Posterior vena cava (tissue), 2 donors: ENCODE results near the gene MYOF. TPM values are rescaled to one million over a fixed set of nuclear protein-coding genes. Genes with fewer than 3 reads are reported as not detected.

ENCODE experiments used
- DNase-seq: peaks from one replicate; pipeline ENCODE4 v3.0.0-alpha.2; 2020; ENCODE audit warnings: low spot score
- intact Hi-C, 2 donors: fragments of 100-400 bp; cut with DNase I; formaldehyde crosslinking; loops; one replicate each; pipeline versions ENCODE4 v1.14.1 to v1.14.2; 2022 to 2023
- total RNA-seq, 2 donors: library from RNA; stranded (reverse); fragmentation: NEBNext Ultra II Directional; extraction: Animal tissue kit (Norgen Biotek cat#: 25700); gene quantifications; one replicate each; pipeline ENCODE4 v1.2.1, GENCODE V29; 2021
- donor health status: DM: yes; HTN: yes; CAD: no.
- donor health status: DM: yes; HTN: yes; CAD: no.

Gene MYOF
- total RNA-seq, 2 donors from 2014 or later, result 182 to 227 TPM

DNA sequence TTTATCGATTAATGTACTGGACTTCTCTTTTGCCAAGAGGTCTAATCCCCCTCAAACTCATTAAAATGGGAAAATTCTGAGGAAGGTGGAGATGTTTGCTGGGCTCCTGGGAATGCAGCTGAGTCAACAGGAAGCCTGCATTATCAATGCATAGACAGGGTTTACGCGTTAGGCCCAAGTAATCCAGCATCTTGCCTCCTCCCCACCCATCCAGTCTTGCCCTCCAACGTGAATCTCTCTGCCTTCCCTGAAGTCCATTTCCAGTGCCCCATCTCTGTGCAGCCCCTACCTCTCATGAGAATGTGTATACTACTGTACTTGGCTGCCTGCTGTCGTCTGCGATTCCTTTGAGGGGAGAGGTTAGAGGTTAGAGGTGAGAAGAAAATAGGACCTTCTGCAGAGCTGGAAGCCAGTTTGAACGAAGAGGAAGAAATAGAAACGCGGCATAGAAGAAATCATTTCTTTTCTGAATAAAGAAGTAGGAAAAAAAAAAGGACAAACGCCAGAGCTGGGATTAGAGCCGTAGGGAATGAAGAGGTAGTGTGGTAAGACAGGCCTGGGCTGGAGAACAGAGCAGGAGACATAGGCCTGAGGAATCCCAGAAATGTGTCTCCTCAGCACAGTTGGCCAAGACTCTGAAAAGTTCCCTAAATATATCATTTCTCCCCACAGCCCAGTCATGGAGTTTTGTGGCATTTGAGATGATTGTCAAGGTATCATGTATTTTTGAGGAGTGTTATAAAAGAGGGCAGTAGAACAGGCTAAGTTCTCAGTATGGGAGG is 75.6 kb downstream of the MYOF start:
- no peak for DNase-seq
- intact Hi-C loops, result no loop called here

DNA sequence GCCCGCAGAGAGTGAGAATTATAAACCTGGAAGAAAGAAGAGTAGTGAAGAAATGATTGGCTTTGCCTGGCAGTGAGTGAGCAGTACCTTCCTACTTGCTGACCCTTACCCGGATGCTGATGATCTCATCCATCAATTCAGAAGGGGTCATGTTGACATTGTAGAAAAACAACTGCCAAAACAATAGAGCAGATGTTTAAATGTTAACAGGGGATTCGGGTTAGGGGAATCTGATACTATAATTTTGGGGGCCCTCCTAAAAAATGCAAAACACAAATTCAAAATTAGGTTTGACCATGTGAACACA is 78.1 kb downstream of the MYOF start:
- intact Hi-C loops, result no loop called here
- no peak for DNase-seq

GRCh38 chr10:93403152-93404047 is 78.7 kb downstream of the MYOF start:
- DNase-seq, result no peak
- intact Hi-C loops, result no loop called here

DNA sequence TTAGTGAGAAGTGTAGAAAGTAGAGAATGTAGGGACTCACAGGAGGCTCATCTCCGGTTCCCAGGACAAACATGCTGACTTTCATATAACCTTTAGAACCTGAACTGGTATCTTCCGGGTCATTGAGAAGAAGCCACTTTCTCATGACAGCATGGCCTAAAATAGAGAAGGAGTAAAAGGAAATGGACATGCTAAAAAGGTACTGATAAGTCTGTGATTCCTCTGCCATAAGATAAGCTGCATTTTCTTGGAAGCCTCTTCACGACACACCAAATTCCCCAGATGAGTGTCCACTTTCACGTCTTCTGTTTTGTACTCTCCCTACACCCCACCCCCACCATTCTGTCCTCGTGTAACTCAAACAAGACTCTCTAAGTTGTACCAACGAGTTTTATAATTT is 79.9 kb downstream of the MYOF start:
- intact Hi-C loops, result no loop called here
- DNase-seq, result no peak

DNA sequence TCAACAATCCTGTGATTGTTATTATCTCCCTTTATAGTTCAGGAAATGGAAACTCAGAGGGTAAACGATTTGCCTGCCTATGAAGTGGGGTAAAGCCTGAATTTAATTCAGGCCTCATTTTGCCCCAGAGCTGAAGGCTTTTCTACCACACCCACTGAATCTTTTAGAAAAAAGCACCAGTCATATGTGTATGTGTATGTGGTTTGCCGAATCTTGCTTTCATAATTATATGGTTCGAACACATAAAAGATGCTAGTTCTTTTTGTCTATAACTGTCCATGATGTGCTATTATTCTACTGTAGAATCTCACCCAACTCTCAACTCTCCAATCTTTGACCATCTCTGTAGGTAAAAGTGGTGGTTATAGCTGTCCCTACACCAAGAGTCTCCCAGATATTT is 83.6 kb downstream of the MYOF start:
- DNase-seq, result no peak
- intact Hi-C loops, result no loop called here

DNA sequence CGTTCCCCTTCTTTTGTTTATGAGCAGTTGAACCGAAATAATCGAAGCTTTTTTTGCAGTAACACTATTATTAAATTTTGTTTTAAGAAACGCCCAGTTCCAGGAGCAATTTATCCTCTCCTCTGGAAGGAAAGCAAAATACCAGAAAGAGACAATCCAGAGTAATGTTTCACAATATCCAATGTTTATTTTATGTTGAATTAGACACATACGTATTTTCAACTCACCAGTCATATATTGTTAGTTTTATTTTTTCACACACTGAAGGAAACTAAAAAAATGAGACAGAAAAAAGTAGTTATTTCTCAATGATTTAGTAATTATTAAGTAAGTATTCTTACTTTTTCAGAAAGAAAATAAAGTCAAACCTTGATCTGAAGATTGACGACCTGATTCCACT is 85.1 kb downstream of the MYOF start:
- intact Hi-C loops, result no loop called here
- no peak for DNase-seq

GRCh38 chr10:93393211-93393610 is 88.9 kb downstream of the MYOF start:
- intact Hi-C loops, result no loop called here
- DNase-seq, result no peak

DNA sequence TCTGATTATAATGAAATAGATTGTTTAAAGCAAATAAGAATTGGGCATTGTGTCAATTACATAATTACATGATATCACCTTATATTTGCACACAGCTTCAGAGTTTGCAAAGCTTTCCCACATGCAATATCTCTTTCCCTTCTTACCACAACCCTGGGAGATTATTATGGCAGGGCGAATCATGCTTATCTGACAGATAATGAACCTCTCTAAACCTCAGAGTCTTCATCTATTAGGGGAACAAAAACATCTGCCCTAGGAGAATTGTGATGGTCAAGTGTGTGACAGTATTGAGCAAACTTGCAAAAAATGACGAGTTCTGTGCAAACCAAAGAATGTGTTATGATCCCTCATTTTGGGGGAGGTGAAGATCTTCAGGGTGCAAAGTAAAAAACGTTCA is 90.0 kb downstream of the MYOF start:
- DNase-seq, result no peak
- intact Hi-C loops, result no loop called here

DNA sequence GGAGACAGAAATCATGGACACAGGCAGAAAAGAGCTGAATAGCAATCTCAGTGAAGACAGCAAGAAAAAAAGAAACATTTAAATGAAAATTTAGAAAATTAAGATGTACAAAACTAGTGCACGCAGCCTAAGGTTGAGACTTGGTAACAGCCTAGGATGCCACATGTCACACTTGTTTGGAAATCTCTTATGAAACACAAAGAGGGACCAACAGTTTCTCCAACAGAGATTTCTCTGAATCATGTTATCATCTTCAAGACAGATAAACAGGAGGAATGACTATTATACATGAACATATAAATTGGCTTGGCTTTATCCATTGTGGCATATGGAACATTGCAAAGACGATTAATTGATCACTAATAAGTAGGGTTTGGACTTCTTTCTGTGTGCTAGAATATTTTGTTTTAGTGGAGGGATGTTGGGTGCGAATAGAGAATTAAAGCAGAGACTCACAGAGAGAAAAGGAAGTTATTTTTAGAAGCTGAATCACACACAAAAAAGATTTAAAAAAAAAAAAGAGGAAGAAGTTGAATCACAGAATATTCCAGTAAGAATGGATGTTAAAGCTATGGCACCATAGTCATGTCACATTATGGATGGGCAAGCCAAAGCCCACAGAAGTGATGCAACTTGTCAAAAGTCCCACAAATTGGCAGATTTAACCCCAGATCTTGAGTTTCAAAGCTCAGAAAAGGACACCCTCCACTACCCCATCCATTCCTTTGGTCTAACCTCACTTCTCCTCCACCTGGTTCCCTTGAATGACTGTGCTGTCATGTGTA is 91.6 kb downstream of the MYOF start:
- intact Hi-C loops, result no loop called here
- DNase-seq, result no peak

DNA sequence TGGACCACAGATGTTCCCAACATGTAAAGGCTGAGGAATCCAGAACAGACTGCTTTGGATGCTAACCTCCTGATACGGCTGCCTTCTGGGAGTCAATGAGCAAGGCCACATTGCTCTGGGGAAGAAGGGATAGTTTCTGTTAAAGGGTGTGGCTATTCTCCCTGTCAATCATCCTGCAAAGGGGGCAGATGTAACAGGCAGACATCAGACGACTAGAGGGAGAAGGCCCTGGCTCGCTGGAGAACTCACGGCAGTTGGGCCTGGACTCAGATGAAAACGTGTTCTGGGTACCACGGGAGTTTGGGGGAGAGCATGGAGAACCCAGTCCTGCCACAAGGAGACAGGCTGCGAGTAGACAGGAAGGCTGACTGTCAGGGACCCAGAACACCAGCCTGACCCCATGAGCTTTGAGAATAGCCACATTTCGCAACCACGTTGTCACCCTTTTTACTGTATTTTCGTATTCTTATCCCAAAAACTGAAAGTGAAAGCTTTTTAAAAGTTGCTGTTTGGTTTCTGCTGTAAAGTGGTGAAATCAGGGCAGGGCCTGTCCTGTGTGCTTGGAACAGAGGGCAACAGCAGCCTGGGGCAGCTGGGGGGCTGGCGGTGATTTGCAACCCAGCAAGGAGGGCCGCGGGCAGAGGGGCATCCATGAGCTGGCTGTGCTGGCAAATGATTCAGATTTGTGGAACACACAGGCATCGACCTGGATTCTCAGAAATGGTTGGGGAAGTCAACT is 95.3 kb downstream of the MYOF start:
- DNase-seq, result no peak
- intact Hi-C loops, result no loop called here

- intact Hi-C loops, result no loop called here
- DNase-seq, result no peak
Measured at GRCh38 chr10:93385345-93385744, 96.8 kb downstream of the MYOF start.

DNA sequence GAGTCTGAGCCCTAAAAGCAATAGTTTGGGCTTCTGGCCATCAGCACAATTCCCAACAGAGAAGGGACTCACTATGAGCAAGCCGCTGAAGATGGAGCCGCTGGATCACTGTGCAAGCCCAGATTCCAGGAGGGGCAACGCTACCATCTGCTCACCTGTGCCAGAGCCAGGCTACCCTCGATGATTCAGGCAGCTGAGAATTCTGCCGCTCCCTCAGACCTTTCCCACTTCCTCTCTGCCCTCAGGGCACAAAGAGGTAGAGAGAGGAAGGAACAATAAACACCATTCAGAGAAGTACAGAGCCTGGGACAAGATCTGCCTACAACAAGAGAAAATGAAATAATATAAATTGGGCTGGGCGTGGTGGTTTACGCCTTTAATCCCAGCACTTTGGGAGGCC is 98.1 kb downstream of the MYOF start:
- DNase-seq, result no peak
- intact Hi-C loops, result loop anchor here in 1 of 2 donors (5.0 kb wide), 1 partner anchor 43 kb away; no protein-coding TSS in a partner anchor

DNA sequence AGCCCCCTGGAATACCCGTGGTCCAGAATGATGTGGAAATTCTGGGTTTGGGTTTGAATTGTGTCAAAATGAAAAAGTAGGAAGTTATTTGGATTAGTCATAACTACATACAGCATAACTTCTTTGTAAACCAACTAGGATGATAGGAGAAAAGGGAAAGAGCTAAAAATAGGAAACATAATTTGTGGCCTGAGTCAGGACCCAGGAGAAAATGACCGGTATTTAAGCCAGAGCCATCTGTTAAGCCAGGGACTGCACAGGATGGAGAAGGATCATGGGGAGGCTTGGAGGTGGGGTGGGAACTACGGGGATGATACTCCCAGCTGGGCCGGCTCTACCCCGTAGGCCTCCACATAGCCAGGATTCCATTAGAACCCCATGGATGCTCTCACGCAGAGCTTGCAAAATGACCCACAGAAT is 98.6 kb downstream of the MYOF start:
- intact Hi-C loops, result loop anchor here in 1 of 2 donors (5.0 kb wide), 1 partner anchor 44 kb away; no protein-coding TSS in a partner anchor
- no peak for DNase-seq

GRCh38 chr10:93379731-93380575 is 102.2 kb downstream of the MYOF start:
- DNase-seq, result no peak
- intact Hi-C loops, result loop anchor here in 1 of 2 donors (5.0 kb wide), 2 partner anchors 47 to 57 kb away; no protein-coding TSS in a partner anchor

- intact Hi-C loops, result loop anchor here in 1 of 2 donors (5.0 kb wide), 1 partner anchor 58 kb away; no protein-coding TSS in a partner anchor
- DNase-seq, result no peak
Measured at GRCh38 chr10:93378997-93379730, 103.0 kb downstream of the MYOF start.

- intact Hi-C loops, result loop anchor here in 1 of 2 donors (5.0 kb wide), 1 partner anchor 59 kb away; no protein-coding TSS in a partner anchor
- no peak for DNase-seq
Measured at GRCh38 chr10:93378039-93378438, 104.1 kb downstream of the MYOF start.
